Psoas muscle (tissue), 8 donors: ENCODE data around the gene INAVA. TPM values are rescaled to one million over a fixed set of nuclear protein-coding genes. Genes with fewer than 3 reads are reported as not detected.
"Not testable (repeated sequence)": the region's sequence is repeated elsewhere in the genome, so short reads cannot be mapped to it uniquely, and the experiment has no call there.

ENCODE experiments used
- ATAC-seq, 4 donors: fragments of 200-7000 bp; cut with Tn5 transposase; one replicate each; pipeline ENCODE4 v1.9.1; 2020; ENCODE audit warnings: moderate library complexity in 3 of 4, mild to moderate bottlenecking in 2 of 4
- DNase-seq, 2 donors: peaks; one replicate each; pipeline ENCODE4 v3.0.0-alpha.2; 2020
- H3K27ac ChIP-seq: fragments of 200-600 bp; one replicate; pipeline ENCODE4 v1.8.0; 2022
- H3K27me3 ChIP-seq, 3 donors: fragments of 200-600 bp in 1 of 3; one replicate each; pipeline versions ENCODE4 v1.6.1 to v1.8.0; 2013 to 2022; ENCODE audit warnings: low read length in 2 of 3, mild to moderate bottlenecking in 2 of 3, moderate library complexity in 1 of 3; ENCODE audit not compliant: insufficient read depth in 3 of 3
- H3K36me3 ChIP-seq, 2 donors: fragments of 200-600 bp in 1 of 2; one replicate each; pipeline versions ENCODE4 v1.6.1 to v1.8.0; 2013 to 2022; ENCODE audit warnings: low read depth in 1 of 2, mild to moderate bottlenecking in 1 of 2, moderate library complexity in 1 of 2; ENCODE audit not compliant: insufficient read depth in 1 of 2
- H3K4me1 ChIP-seq: fragments of 200-600 bp; one replicate; pipeline ENCODE4 v1.8.0; 2022
- H3K4me3 ChIP-seq: fragments of 200-600 bp; one replicate; pipeline ENCODE4 v1.8.0; 2022; ENCODE audit warnings: mild to moderate bottlenecking
- H3K9me3 ChIP-seq: fragments of 200-600 bp; one replicate; pipeline ENCODE4 v1.8.0; 2022
- WGBS, 3 donors: extraction: QIAGEN DNeasy Blood & Tissue Kit; methylation state at CpG; one replicate each; pipeline versions ENCODE4 v1.1.6 to v1.1.7; 2013; 5-methylcytosine and 5-hydroxymethylcytosine counted together
- intact Hi-C, 2 donors: fragments of 100-400 bp; cut with DNase I; formaldehyde crosslinking; loops; one replicate each; pipeline versions ENCODE4 v1.11.0 to v1.14.2; 2022
- polyA plus RNA-seq, 3 donors: library from polyadenylated mRNA; stranded (reverse); fragments of 200-250 nt; gene quantifications; one replicate each; pipeline ENCODE4 v1.2.3, GENCODE V29; 2013
- total RNA-seq, 4 donors: library from RNA; stranded (reverse); fragmentation: NEBNext Ultra II Directional in 2 of 4; extraction: Animal tissue kit (Norgen Biotek cat#: 25700) in 2 of 4; gene quantifications; one replicate each; pipeline versions ENCODE4 v1.2.1 to v1.2.4, GENCODE V29; 2021 to 2023
- TF ChIP-seq, protein P1 (sequence below): fragments of 200-600 bp; IDR thresholded peaks from one replicate; pipeline ENCODE4 v1.8.0; 2022; ENCODE audit warnings: antibody characterized with exemption
- donor health status: healthy with polysubstance abuse.
- donor health status: DM: no; HTN: no; CAD: no; lungs with moderate emphysema.
- donor health status: Bipolar disorder and iron deficiency.
- donor health status: healthy.
- donor health status: DM: yes; HTN: yes; CAD: no.
- donor health status: DM: no; HTN: no; CAD: no.
- donor health status: DM: no; HTN: no; CAD: no.
- donor health status: DM: yes; HTN: yes; CAD: no.

The INAVA gene
- total and polyA plus RNA-seq, 7 donors = 0.04 TPM; not detected in 6

DNA sequence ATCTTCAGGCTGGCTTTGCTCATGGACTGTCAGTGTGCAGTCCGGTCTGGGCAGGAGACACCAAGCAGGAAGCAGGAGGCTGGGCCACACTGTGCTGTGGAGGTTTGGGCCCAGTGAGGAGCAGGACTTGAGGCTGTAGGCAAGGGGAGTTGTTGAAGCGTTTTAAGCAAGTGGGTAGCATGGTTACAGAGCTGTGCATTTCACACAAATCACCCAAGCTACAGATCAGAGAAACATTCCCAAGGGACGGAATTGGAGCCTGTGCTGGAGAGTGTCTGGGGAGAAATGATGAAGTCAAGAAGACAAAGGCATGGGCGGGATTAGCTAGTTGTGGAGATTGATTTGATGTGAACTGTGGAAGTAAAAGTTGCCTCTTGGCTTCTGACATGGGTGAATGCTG lies 67.9 kb downstream of the INAVA start:
- DNase-seq = no peak
- ATAC-seq = no peak
- WGBS, 3 donors = 79 to 93% (median 91%) methylated on average over 4 of the region's 4 CpGs
- peaks cover 0 to 2% (median 0%) of the 10 kb centered on the region in 3 donors for H3K27me3 ChIP-seq
- TF ChIP-seq, protein P1, sequence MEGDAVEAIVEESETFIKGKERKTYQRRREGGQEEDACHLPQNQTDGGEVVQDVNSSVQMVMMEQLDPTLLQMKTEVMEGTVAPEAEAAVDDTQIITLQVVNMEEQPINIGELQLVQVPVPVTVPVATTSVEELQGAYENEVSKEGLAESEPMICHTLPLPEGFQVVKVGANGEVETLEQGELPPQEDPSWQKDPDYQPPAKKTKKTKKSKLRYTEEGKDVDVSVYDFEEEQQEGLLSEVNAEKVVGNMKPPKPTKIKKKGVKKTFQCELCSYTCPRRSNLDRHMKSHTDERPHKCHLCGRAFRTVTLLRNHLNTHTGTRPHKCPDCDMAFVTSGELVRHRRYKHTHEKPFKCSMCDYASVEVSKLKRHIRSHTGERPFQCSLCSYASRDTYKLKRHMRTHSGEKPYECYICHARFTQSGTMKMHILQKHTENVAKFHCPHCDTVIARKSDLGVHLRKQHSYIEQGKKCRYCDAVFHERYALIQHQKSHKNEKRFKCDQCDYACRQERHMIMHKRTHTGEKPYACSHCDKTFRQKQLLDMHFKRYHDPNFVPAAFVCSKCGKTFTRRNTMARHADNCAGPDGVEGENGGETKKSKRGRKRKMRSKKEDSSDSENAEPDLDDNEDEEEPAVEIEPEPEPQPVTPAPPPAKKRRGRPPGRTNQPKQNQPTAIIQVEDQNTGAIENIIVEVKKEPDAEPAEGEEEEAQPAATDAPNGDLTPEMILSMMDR = no peak
- H3K27ac ChIP-seq = no peak overlapping the region
- H3K4me3 ChIP-seq = no peak overlapping the region
- intact Hi-C loops = no loop called here
- no peaks in the 10 kb centered on the region for H3K9me3 ChIP-seq
- no peaks in the 10 kb centered on the region for H3K4me1 ChIP-seq
- H3K36me3 ChIP-seq = no peaks in the 10 kb centered on the region

DNA sequence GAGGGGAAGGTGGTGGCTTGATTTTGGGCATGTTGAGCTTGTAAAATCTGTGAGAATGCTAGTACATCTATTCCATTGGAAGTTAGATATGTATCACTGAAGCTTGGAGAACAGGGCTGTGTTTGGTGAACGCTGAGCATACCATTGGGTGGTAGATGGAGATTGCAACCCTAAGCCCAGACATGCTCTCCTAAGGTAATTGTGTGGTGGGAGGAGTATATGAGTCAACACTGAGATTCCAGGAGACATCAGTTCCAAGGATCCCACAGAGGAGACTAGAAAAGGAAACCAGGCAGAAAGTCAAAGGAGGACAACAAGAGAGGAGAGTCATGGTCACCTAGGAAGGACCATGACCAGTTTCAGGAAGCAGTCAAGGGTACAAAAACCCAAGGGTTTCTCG lies 68.4 kb downstream of the INAVA start:
- WGBS, 3 donors = 83 to 98% (median 92%) methylated on average over 2 of the region's 2 CpGs
- Histone ChIP-seq H3K4me1 (no peaks in the 10 kb centered on the region), H3K36me3 (no peaks in the 10 kb centered on the region), H3K9me3 (no peaks in the 10 kb centered on the region), H3K27me3 (peaks cover 0 to 2% (median 0%) of the 10 kb centered on the region in 3 donors), H3K27ac (no peak overlapping the region), H3K4me3 (no peak overlapping the region)
- intact Hi-C loops = no loop called here
- DNase-seq (no peak), ATAC-seq (no peak)
- TF ChIP-seq, protein P1 = no peak

DNA sequence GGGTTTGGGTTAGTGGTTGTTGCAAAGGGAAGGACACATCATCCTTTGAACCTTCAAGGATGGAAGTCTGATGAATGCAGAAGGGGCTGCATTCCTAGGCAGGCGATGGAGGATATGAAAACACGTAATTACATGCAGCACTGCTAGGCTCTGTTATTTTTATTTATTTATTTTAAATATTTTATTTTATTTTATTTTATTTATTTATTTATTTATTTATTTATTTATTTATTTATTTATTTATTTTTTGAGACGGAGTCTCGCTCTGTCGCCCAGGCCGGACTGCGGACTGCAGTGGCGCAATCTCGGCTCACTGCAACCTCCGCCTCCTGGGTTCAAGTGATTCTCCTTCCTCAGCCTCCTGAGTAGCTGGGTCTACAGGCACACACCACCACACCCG lies 69.2 kb downstream of the INAVA start:
- H3K4me1 ChIP-seq, H3K36me3 ChIP-seq, H3K9me3 ChIP-seq, ATAC-seq, DNase-seq, H3K27ac ChIP-seq, H3K27me3 ChIP-seq, intact Hi-C loops, H3K4me3 ChIP-seq: not testable (repeated sequence)
- WGBS, 3 donors = 89 to 90% (median 90%) methylated on average over 11 of the region's 11 CpGs

Other genes starting within 250 kb of the INAVA start
- gene DDX59, start 225.0 kb upstream of the INAVA start, total RNA-seq = 10 to 100 TPM; 18.1 to 33.7 (median 29.9) TPM
- 10 to 100 TPM; 16.9 to 40.1 (median 30.1) TPM for gene DDX59, start 225.0 kb upstream of the INAVA start, polyA plus RNA-seq
- 10 to 100 TPM; 37.0 to 70.8 (median 49.8) TPM for gene CAMSAP2, start 156.0 kb upstream of the INAVA start, total RNA-seq
- 10 to 100 TPM in 1 of 3 donors, 1 to 10 TPM in 2; 4.8 to 14.2 (median 6.6) TPM for gene CAMSAP2, start 156.0 kb upstream of the INAVA start, polyA plus RNA-seq
- gene GPR25, start 21.9 kb upstream of the INAVA start, total RNA-seq = not detected
- gene GPR25, start 21.9 kb upstream of the INAVA start, polyA plus RNA-seq = not detected
- gene KIF21B, start 128.8 kb downstream of the INAVA start, total RNA-seq = under 1 TPM; 0.20 to 0.81 (median 0.41) TPM
- gene KIF21B, start 128.8 kb downstream of the INAVA start, polyA plus RNA-seq = under 1 TPM; 0.04 to 0.10 (median 0.10) TPM
- gene CACNA1S, start 217.5 kb downstream of the INAVA start, total RNA-seq = 100 to 1,000 TPM in 2 of 4 donors, 10 to 100 TPM in 2; 56.3 to 269 (median 158) TPM
- gene CACNA1S, start 217.5 kb downstream of the INAVA start, polyA plus RNA-seq = 10 to 100 TPM; 11.9 to 48.1 (median 25.5) TPM
- gene ASCL5, start 232.3 kb downstream of the INAVA start, total RNA-seq = under 1 TPM in 2 of 4 donors, not detected in 2; 0.26 to 0.30 TPM
- not detected for gene ASCL5, start 232.3 kb downstream of the INAVA start, polyA plus RNA-seq